ENCODE results near the gene EYA3.
A peak's percentile ranks its signal among the peaks of the same experiment; 100 is the strongest.

Gene EYA3

DNA sequence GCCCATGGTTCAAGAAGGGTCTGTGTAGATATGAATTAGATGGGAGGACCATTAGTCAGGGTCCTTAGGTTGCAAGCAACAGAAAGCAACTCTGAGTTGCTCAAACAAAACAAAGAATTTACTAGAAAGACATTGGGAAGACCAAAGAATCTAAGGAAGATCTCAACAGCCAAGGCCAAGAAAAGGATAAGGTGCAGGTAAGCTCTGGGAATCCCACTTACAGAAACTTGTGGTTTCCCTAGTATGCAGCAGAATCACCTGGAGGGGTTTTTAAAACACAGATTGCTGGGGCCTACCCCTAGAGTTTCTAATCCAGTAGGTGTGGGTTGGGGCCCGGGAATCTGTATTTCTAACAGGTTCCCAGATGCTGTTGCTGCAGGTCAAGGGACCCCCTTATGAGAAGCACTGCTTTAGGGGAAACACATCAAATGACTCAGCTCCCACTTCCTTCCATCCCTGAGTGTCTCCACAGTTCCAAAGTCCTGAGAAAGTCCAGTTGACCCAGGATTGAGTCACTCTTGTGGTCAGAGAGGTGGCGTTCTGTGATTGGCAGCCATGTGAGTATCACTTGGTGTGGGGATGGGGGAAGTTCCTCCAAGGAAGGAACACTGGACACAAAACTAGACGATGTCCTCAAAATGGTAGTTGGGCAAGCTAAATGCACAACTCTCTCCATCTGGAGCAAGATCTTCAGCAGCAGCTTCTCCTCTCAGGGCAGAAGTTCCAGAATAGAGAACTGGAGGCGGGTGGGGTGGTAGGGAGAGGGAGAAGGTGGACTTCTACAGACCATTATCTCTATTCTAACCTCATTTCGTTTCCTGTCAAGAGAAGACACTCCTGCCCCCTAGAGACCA, 24.2 kb upstream of the EYA3 start:
- no peak for DNase-seq

DNA sequence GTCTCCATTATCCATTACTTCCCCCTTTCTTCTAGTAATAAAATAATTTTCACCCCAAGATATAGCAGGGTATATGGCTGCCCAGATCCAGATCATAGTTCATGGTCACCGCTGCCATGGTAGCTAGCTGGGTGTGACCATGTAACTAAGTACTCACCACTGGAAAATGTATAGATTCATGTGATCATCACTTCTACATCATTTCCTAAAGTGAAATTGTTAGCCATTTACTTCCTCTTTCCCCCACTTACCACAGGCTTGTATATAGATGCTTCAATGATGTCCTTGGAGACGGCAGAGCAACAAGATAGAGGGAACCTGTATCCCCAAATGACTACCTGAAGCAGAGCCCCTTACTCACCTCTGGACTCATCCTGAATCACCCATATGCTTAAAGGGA, 22.7 kb upstream of the EYA3 start:
- no peak for DNase-seq

DNA sequence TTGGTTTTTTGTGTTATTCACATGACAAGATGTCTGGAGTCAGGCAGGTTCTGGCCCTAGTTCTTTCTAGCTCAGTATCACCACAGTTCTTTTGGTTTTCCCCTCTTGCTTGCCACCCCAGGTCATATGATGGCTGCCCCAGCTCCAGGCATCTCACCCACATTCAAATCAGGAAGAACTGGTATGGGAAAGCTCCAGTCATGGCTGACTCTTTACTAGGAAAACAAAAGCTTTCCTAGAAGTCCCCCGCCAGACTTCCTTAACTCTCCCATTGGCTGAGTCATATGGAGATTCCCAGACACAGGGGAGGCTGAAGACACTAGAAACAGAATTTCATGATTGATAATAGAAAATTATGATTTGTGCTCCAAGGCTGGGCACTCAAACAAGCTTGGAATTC, 22.1 kb upstream of the EYA3 start:
- DNase-seq, result no peak

DNA sequence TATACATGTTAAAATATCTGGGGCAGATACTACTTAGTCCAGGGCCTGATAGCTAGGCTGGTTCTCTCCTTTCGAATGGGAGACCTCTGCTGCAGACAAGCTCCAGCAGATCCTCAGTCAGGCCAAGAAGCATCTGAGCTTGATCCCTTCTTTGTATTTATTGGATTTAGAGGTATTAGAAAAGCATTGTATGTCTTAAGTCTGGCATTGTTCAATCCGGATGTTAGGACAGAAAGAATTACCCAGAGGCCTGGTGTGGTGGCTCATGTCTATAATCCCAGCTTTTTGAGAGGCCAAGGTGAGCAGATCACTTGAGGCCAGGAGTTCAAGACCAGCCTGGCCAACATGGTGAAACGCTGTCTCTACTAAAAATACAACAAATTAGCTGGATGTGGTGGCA, 21.2 kb upstream of the EYA3 start:
- no peak for DNase-seq

DNA sequence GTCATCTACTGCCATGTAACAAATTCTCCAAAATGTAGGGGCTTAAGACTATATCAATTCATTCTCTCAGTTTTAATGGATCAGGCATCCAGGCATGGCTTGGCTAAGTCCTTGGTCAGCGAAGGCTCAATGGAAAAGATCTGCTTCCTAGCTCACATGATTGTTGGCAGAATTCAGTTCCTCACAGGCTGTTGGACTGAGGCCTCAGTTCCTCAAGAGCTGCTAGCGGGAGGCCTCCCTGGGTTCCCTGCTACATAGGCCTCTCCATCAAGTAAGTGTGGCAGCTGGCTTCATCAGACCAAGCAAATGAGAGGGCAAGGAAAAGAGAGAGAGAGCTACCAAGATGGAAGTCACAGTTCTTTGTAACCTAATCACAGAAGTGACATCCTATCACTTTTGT, 19.6 kb upstream of the EYA3 start:
- no peak for DNase-seq

DNA sequence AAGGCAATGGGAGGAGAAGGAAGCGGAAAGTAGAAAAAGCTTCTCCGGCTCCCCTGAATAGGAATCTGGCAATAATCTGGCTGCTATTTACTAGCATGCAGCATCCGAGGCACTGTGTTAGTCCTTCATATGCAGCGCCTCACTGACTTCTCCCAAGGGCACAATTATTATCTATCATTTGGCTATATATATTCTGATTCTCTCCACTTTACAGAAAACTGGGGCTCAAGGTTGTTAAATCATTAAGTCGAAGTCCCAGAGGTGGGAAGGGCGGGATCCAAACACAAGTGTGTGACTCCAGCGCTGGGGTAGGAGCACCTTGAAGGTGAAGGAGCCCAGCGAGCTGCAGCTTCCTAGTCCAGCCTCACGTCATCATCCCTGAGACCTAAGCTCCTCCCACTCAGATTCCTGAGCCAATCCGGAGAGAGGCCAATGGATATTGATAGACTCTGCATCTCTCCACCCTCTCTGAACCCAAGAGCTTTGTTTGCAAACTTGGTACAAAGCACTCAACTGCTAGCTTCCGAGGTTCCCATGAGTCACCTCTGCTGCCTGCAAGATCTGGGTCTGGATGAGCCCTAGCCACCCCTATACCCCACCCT, 16.6 kb upstream of the EYA3 start:
- no peak for DNase-seq

DNA sequence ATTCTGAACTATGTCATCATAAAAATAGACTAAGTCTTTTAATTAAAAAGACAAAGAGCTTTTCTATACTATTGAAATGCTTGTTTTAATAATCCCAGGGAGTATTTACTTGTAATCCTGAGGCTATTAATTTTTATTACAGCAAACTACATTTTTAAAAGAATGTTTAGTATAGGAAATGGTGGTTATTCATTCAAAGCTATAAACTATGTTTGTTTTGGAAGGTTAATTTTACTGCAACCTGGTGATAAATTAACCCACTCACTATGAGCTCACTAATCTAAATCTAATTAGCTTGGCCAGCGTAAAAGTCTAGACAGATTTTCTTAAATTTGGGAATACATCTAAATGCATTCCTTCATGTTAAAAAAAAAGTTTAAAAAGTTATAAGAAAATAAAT, 13.8 kb upstream of the EYA3 start:
- DNase-seq, result no peak

DNA sequence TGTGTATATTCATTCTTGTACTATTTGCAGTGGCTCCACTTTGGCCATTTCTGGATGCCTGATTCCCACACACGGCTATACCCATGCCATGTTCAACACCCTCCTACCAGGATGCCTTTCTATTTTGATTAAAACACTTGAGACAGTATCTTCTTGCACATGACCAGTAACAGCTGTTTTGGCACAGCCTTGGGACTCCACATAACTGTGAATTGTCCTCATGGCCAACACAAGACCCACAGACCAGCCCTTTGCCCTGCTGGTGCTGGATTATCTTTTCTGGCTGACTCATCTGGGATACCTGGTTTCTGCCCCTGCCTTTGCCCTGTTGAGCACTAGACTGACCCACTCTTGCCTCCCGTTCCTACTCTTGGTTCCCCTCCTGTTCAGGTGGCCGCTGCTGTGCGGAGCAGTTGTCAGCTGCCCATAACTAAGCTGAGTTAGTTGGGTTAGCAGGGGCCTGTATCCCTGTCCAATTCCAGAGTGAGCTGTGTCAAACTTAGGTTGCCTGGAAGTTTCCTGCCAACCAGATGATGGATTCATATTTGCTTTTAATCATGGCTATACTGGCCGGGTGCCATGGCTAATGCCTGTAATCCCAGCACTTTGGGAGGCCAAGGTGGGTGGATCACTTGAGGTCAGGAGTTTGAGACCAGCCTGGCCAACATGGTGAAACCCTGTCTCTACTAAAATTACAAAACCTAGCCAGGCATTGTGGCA, 10.8 kb upstream of the EYA3 start:
- no peak for DNase-seq

DNA sequence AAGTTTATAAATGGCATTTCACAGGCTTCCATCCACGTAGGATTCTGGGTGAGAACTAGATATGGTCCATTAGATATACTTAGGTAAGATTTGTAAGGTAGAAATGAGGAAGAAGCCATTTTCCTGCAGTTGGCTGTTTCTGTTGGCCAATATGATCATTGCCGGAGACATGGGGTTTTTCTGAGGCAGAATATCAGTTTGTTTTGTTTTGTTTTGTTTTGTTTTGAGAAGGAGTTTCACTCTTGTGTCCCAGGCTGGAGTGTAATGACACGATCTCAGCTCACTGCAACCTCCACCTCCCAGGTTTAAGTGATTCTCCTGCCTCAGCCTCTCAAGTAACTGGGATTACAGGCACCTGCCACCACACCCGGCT, 8.7 kb upstream of the EYA3 start:
- no peak for DNase-seq

DNA sequence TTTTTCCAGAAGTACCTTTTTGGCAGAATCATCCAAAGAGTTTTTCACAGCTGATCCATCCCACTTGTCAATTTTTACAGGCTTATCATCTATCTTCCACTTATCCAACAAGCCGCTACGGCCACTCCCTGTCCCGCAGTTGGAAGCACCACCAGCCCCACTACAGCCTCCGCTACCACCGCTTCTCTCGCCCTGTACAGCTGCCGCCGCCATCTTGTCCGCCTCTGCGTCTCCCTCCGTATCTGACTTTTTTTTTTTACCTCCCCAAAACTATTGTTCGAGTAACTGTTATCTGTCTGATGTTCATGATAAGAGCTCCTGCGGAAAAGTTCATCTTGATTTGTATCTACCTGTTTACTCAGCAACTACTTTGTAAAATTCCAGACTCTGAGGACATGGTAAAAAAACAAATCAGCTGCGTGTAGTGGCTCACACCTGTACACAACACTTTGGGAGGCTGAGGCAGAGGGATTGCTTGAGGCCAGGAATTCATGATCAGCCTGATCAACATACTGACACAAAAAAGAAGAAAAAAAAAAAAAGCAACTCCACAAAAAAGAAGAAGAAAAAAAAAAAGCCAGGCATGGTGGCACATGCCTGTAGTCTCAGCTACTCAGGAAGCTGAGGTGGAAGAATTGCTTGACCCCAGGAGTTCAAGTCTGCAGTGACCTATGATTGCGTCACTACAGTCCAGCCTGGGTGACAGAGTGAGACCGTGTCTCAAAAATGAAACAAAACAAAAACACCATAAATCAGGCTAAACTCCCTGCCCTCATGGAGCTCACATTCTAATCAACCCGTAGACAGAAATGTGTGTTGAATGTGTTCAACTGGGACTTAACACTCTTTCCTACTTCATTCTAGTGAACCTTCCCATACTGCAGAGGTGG, 8.0 kb upstream of the EYA3 start:
- DNase-seq, result no peak

DNA sequence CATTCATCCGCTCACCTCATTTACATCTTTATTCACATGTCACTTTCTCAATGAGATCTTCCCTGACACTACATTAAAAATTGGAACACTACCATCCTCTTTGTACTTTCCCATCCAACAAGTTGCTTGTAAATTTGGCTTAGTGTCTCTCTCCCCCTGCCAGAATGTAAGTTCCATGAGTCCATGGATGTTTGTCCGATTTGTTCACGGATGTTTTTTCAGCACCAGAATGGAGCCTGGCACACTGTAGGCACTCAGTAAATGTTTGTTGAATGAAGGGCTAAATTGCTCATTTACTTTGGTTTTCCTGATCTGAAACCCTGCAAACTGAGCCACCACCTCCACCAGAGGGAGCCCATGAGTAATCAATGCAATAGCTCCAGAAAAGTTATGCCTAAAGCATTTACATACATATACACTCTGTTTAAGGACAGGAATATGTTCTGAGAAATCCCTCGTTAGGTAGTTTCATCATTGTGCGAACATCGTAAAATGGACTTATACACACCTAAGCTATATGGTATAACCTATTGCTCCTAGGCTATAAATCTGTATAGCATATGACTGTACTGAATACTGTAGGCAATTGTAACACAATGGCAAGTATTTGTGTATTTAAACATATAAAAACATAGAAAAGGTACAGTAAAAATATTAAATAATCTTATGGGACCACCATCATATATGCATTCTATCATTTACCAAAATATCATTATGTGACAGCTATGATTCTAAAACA, 2.8 kb upstream of the EYA3 start:
- DNase-seq, result peak; percentile 8 to 53

DNA sequence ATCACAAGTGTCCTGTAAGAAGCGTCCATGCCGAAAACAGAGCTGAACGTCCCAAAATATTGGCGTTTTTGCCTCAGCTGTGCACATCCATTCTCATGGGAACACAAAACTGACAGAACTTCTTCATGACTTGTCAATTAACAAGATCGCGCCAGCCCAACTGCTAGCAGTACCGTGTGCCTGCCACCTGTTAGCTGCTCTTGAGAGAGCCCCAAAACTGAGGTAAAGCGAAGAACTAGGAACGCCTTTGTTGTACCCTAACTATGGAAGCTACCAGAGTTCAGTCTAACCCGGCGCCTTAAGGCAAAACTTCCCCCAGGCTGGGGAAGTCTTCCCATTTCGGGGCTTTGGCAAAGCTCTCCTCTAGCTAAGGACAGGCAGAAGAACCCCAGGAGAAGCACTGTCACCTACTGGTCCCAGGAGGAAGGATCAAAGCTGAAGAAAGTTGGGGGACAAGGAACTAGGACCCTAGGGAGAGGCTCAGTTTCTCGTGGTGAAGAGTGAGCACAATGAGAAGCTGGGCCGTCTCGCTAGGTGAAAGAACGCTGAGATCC, 719 bp downstream of the EYA3 start:
- peak in 1 of 2 experiments; percentile 13 for DNase-seq

DNA sequence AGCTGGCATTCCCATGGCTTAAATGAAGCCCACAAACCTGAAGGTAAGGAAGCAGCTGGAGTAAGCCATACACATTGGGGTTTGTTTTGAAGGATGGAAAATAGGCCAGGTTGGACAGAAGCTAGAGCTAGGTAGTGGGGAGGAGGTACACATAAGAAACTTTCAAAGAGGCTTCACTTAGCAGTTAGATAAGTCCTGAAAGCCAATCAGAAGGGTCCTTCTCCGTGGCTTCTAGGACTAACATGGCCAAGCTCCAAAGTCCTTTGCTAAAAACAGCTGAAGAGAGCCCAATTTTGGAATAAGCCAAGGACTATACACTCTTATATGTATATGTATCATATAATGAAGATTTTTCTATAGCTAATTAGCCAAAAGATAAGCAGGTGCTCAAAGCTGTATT, 1.8 kb downstream of the EYA3 start:
- no peak for DNase-seq

DNA sequence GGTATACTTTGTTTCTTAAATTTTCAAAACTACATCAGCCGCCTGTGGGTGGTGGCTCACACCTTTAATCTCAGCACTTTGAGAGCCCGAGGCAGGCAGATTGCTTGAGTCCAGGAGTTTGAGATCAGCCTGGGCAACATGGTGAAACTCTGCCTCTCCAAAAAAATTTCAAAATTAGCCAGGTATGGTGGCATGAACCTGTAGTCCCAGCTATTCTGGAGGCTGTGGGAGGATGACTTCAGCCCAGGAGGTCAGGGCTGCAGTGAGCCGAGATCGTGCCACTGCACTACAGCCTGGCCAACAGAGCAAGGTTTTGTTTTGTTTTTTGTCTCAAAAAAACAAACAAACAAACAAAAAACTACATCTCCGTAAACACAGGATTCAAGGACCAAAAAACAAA, 3.3 kb downstream of the EYA3 start:
- no peak for DNase-seq

DNA sequence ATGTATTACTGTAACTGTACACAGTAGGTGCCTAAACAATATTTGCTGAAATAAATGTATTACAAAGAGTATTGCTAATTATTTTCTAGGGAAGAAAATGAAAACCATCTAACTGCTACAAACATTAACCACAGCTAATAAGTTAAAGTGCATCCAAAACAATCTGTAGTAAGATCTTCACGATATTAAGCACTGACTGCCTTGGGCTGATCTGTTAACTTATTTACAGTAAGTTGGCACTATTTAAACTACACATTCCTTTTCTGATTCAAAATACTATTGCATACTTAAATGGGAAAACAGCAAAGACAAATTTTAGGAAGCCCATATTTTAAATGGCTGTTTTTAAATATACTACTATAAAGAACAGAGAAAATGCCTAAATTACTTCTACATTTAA, 4.5 kb downstream of the EYA3 start:
- DNase-seq, result no peak

DNA sequence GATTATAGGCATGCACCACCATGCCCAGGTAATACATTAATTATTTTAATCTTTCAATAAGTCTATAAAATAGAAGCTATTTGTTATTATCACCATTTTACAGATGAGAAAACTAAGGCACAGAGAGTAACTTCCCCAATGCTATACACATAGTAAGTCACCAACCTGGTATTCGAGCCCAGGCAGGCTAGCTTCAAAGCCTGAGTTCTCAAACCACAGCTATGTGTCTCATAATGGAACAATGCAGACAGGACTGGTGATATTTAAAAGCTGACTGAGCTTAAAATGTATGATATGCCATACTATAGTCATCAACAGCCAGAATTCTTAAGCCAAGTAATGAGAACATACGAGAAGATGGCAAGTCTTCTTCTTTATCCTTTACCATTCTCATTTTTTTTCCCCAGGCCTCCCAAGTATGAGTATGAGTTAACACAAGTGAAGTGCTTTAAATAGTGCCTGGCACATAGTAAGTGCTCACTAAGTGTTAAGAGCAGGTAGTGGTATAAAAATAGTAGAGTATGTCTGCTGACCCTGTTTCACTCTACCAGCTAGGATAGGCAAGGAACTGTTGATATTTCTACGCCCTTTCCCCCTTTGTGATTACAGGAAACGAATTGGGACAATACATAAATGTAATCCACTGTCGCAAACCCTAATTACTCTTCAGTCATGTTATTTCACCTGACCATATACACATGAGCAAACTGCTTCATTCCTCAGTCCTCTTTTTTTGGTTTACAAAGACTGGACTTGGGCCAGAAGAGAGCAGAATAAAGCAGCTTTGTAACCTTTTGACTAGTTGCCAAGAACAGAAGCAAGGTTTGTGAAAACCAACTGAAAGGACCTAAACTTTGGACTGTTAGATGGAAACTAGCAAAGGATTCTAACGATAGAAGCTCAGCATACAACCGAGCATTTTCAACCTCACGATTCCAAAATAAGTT, 9.5 kb downstream of the EYA3 start:
- DNase-seq, result peak in 1 of 2 experiments; percentile 6

DNA sequence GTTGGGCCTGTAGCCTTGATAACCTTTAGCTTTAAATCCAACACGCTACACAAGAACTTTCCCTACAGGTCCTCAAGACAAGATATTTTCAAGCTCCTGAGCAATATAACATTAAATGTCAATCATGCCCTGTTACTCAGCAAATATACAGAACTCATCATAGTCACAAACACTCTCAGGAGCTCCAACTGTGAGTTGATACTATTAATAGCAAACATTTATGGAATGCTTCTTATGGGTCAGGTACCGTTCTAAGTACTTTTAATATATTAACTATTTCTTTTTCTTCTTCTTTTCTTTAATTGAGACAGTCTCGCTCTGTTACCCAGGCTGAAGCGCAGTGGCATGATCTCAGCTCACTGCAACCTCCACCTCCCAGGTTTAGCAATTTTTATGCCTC, 10.1 kb downstream of the EYA3 start:
- DNase-seq, result no peak

DNA sequence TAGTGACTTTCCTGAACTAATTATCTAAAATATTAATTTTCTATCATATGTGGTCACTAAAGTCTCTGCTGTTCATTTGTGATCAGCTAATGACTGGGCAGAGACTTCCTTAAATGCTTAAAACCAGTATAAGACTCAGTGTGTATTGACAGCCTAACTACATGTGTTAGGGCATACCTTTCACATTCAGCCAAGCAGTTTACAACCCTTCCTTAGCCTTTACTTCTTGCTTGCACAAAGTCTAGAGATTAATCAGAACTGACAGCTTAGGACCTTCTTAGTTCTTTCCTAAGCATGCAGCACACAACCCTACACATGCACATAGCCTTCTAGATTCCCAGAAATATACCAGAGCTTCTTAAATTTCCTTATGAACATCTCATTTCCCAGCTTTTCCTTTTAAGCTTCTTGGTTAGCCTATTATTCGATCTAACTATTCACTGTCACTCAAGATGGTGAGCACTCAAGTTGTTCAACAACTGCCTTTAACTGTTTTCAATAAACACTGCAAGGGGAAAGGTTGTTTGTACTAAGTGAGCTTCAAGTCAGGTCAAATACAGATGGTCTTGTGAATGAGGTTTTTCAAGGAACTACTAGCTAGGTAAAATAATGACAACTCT, 13.4 kb downstream of the EYA3 start:
- no peak for DNase-seq

DNA sequence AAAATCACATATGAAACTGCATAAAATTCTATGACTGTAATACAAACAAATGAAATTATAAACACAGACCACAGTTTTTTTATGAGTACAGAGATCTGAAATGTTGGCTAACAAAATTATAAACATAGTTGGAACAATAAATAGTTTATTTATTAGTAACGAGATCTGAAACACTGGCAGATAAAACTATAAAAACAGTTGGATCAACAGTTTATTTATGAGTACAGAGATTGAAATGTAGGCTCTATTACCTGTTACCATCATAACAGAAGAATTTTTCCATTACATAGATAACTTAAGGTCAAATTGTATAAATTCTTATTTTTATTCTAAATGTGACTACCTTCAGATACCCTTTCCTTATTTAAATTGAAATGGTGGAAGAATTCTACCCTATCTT, 14.5 kb downstream of the EYA3 start:
- no peak for DNase-seq

DNA sequence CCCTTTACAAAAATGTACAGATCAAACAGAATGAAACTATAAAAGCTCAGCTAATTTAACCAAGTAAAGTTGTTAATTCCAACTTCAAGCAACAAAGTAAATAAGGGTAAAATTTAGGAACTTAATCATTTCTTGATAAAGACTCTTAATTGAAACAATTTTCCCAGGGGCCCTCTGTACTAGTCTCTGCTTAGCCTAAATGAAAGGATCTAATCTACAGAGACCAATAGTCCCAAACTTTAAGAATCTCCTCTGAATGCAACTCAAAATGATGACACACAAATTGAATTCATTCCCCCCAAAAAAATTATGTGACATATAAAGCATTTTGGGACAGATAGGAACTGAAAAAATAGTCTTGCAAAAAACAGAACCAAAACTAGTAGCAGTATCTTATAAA, 16.6 kb downstream of the EYA3 start:
- DNase-seq, result no peak

Data from SW 1271 (cell line).